Keratinocyte (primary cell): Measurements from ENCODE around the gene GREM2. TPM values are rescaled to one million over a fixed set of nuclear protein-coding genes. Genes with fewer than 3 reads are reported as not detected.

Experiments
- DNase-seq: peaks from one replicate; pipeline ENCODE4 v3.0.0-alpha.2; 2011; ENCODE audit warnings: low read depth, missing footprints, low spot score
- FAIRE-seq: peaks from 2 replicates; lab custom pipeline; 2011; peaks lifted over from hg19 to GRCh38; lab: Jason Lieb, UNC
- H2AFZ ChIP-seq: 2 replicates; pipeline ENCODE4 v1.6.0; 2012; ENCODE audit warnings: low read length, control low read depth, inconsistent platforms; ENCODE audit not compliant: control insufficient read depth
- H3K27ac ChIP-seq: 2 replicates; pipeline ENCODE4 v1.5.1; 2011; ENCODE audit warnings: low read length; ENCODE audit not compliant: control insufficient read depth, insufficient read depth
- H3K27me3 ChIP-seq: 3 replicates; pipeline ENCODE4 v1.6.0; 2011; ENCODE audit warnings: low read length; ENCODE audit not compliant: control insufficient read depth, insufficient read depth; ENCODE audit errors: extremely low read depth
- H3K36me3 ChIP-seq, 2 experiments: 2 replicates in 1 of 2; 3 replicates in 1 of 2; pipeline ENCODE4 v1.5.1; 2011; ENCODE audit warnings: low read length in 2 of 2, mild to moderate bottlenecking in 1 of 2; ENCODE audit not compliant: control insufficient read depth in 2 of 2, insufficient read depth in 2 of 2; ENCODE audit errors: extremely low read depth in 1 of 2
- H3K4me1 ChIP-seq: 3 replicates; pipeline ENCODE4 v1.5.1; 2011; ENCODE audit warnings: low read length; ENCODE audit not compliant: control insufficient read depth, insufficient read depth; ENCODE audit errors: extremely low read depth
- H3K4me2 ChIP-seq: 3 replicates; pipeline ENCODE4 v1.6.0; 2011; ENCODE audit warnings: low read depth, low read length; ENCODE audit not compliant: control insufficient read depth, insufficient read depth; ENCODE audit errors: extremely low read depth
- H3K4me3 ChIP-seq, 3 experiments: fragments of 200-600 bp in 1 of 3; sonication (generic) in 1 of 3; 2 replicates in 2 of 3; 3 replicates in 1 of 3; pipeline ENCODE4 v1.5.1; 2011 to 2016; ENCODE audit warnings: low read length in 3 of 3, mild to moderate bottlenecking in 3 of 3, control low read depth in 2 of 3, inconsistent platforms in 1 of 3, low read depth in 1 of 3, mixed read lengths in 1 of 3, mixed run types in 1 of 3, moderate library complexity in 1 of 3; ENCODE audit not compliant: control insufficient read depth in 2 of 3, insufficient read depth in 2 of 3; ENCODE audit errors: extremely low read depth in 1 of 3
- H3K79me2 ChIP-seq: 2 replicates; pipeline ENCODE4 v1.6.0; 2012; ENCODE audit warnings: low read length; ENCODE audit not compliant: control insufficient read depth, insufficient read depth
- H3K9ac ChIP-seq: 3 replicates; pipeline ENCODE4 v1.6.0; 2011; ENCODE audit warnings: low read length; ENCODE audit not compliant: control insufficient read depth, insufficient read depth; ENCODE audit errors: extremely low read depth
- H3K9me1 ChIP-seq: 3 replicates; pipeline ENCODE4 v1.6.0; 2011; ENCODE audit warnings: low read length; ENCODE audit not compliant: control insufficient read depth, insufficient read depth; ENCODE audit errors: extremely low read depth
- H3K9me3 ChIP-seq: 2 replicates; pipeline ENCODE4 v1.5.1; 2012; ENCODE audit warnings: low read depth, low read length; ENCODE audit not compliant: control insufficient read depth
- H4K20me1 ChIP-seq: 3 replicates; pipeline ENCODE4 v1.6.0; 2011; ENCODE audit warnings: low read length; ENCODE audit not compliant: control insufficient read depth, insufficient read depth; ENCODE audit errors: extremely low read depth
- EZH2 ChIP-seq: IDR thresholded peaks from one replicate; pipeline ENCODE4 v1.6.1; 2012; ENCODE audit warnings: inconsistent platforms, mild to moderate bottlenecking, low read length, moderate library complexity
- dilution Hi-C: fragments of 300-500 bp; cut with MboI; formaldehyde crosslinking; loops from one replicate; pipeline ENCODE4 v1.7.0; 2020; ENCODE audit warnings: low sequenced_read_pairs; ENCODE audit not compliant: extremely low pct_ligation_motif_present
- polyA plus RNA-seq, 5 experiments: library from polyadenylated mRNA; depleted of rRNA in 3 of 5; stranded (reverse) in 3 of 5; stranded (forward) in 1 of 5; unstranded in 1 of 5; fragments of >200 nt; gene quantifications; 1 replicate in 1 of 5; 2 replicates in 3 of 5; 3 replicates in 1 of 5; pipeline versions ENCODE4 v1.2.1 to v1.2.3, GENCODE V29; 2011 to 2012; ENCODE audit warnings: missing spikeins in 2 of 5, low read depth in 1 of 5, low replicate concordance in 1 of 5
- TF ChIP-seq, protein P1 (sequence below), 3 experiments: IDR thresholded peaks in 1 of 3; conservative IDR thresholded peaks in 1 of 3; optimal IDR thresholded peaks in 1 of 3; 2 replicates in 2 of 3; 3 replicates in 1 of 3; pipeline versions ENCODE3 to v1.5.1; 2011; ENCODE audit warnings: low read length in 3 of 3, mild to moderate bottlenecking in 3 of 3, moderate library complexity in 2 of 3, control low read depth in 1 of 3, inconsistent platforms in 1 of 3; ENCODE audit not compliant: insufficient read depth in 2 of 3; ENCODE audit errors: extremely low read depth in 1 of 3

GREM2 gene
- polyA plus RNA-seq, 1 donor (not counting 4 experiments of a cell fraction or from before 2014, with no cell fraction given) = not detected

GRCh38 chr1:240591078-240591477 lies 20.9 kb downstream of the GREM2 start:
- DNase-seq (no peak), FAIRE-seq (no peak)
- no peak overlapping the region for H3K9ac ChIP-seq
- H2AFZ ChIP-seq = no peak overlapping the region
- no peaks in the 10 kb centered on the region for H4K20me1 ChIP-seq
- dilution Hi-C loops = no loop called here
- H3K79me2 ChIP-seq = no peaks in the 10 kb centered on the region
- H3K4me2 ChIP-seq = no peak overlapping the region
- no peaks in the 10 kb centered on the region for H3K4me1 ChIP-seq
- no peak overlapping the region for H3K4me3 ChIP-seq
- no peaks in the 10 kb centered on the region for H3K27me3 ChIP-seq
- no peaks in the 10 kb centered on the region for H3K36me3 ChIP-seq
- no peak overlapping the region for H3K27ac ChIP-seq
- no peaks in the 10 kb centered on the region for H3K9me1 ChIP-seq
- TF ChIP-seq EZH2 = no peak
- TF ChIP-seq, protein P1, sequence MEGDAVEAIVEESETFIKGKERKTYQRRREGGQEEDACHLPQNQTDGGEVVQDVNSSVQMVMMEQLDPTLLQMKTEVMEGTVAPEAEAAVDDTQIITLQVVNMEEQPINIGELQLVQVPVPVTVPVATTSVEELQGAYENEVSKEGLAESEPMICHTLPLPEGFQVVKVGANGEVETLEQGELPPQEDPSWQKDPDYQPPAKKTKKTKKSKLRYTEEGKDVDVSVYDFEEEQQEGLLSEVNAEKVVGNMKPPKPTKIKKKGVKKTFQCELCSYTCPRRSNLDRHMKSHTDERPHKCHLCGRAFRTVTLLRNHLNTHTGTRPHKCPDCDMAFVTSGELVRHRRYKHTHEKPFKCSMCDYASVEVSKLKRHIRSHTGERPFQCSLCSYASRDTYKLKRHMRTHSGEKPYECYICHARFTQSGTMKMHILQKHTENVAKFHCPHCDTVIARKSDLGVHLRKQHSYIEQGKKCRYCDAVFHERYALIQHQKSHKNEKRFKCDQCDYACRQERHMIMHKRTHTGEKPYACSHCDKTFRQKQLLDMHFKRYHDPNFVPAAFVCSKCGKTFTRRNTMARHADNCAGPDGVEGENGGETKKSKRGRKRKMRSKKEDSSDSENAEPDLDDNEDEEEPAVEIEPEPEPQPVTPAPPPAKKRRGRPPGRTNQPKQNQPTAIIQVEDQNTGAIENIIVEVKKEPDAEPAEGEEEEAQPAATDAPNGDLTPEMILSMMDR (optimal IDR thresholded peaks at IDR 0.05 in 1 of 3, IDR thresholded peaks at IDR 0.05 in 1 of 3, conservative IDR thresholded peaks at IDR 0.05 in 1 of 3; ENCODE audit: extremely low read depth in 1 of 3, insufficient read depth in 2 of 3, low read length in 3 of 3) = no peak
- H3K9me3 ChIP-seq = peaks cover 2% of the 10 kb centered on the region

- Histone ChIP-seq H3K9me3 (peaks cover 2% of the 10 kb centered on the region), H3K79me2 (no peaks in the 10 kb centered on the region), H3K36me3 (no peaks in the 10 kb centered on the region), H3K9me1 (no peaks in the 10 kb centered on the region), H4K20me1 (no peaks in the 10 kb centered on the region), H3K4me2 (no peak overlapping the region), H2AFZ (no peak overlapping the region), H3K4me3 (no peak overlapping the region), H3K4me1 (no peaks in the 10 kb centered on the region), H3K9ac (no peak overlapping the region), H3K27ac (no peak overlapping the region), H3K27me3 (no peaks in the 10 kb centered on the region)
- dilution Hi-C loops = no loop called here
- TF ChIP-seq EZH2 = no peak
- TF ChIP-seq, protein P1 (optimal IDR thresholded peaks at IDR 0.05 in 1 of 3, IDR thresholded peaks at IDR 0.05 in 1 of 3, conservative IDR thresholded peaks at IDR 0.05 in 1 of 3; ENCODE audit: extremely low read depth in 1 of 3, insufficient read depth in 2 of 3, low read length in 3 of 3) = no peak
- FAIRE-seq (no peak), DNase-seq (no peak)
Observed at GRCh38 chr1:240589585-240590110, 22.3 kb downstream of the GREM2 start.
